CD14-positive monocyte (primary cell): Measurements from ENCODE around the gene MEF2D. TPM values are rescaled to one million over a fixed set of nuclear protein-coding genes. Genes with fewer than 3 reads are reported as not detected.
A peak's percentile ranks its signal among the peaks of the same experiment; 100 is the strongest.

Experiments used
- DNase-seq, 3 donors: peaks; one replicate each; pipeline ENCODE4 v3.0.0-alpha.2; 2011 to 2022
- H2AFZ ChIP-seq: 2 replicates; pipeline ENCODE4 v1.6.0; 2012; ENCODE audit warnings: mild to moderate bottlenecking, low read depth, low read length, inconsistent platforms; ENCODE audit not compliant: insufficient read depth, poor library complexity, severe bottlenecking
- H3K27ac ChIP-seq, 2 donors: 1 replicate in 1 of 2; 2 replicates in 1 of 2; pipeline ENCODE4 v1.5.1; 2012 to 2013; ENCODE audit warnings: low read length in 2 of 2, control low read depth in 1 of 2, inconsistent platforms in 1 of 2, low read depth in 1 of 2, mild to moderate bottlenecking in 1 of 2
- H3K27me3 ChIP-seq, 2 donors: one replicate each; pipeline versions ENCODE4 v1.6.0 to v1.6.1; 2011 to 2013; ENCODE audit warnings: low read length in 2 of 2; ENCODE audit not compliant: control insufficient read depth in 2 of 2, insufficient read depth in 2 of 2
- H3K36me3 ChIP-seq, 2 donors: replicated peaks in 1 of 2; 1 replicate in 1 of 2; 2 replicates in 1 of 2; pipeline versions ENCODE4 v1.5.1 to v1.6.1; 2012 to 2013; ENCODE audit warnings: low read length in 2 of 2, control low read depth in 1 of 2, inconsistent platforms in 1 of 2, mild to moderate bottlenecking in 1 of 2; ENCODE audit not compliant: insufficient read depth in 2 of 2, control insufficient read depth in 1 of 2
- H3K4me1 ChIP-seq, 2 donors: 1 replicate in 1 of 2; 2 replicates in 1 of 2; pipeline versions ENCODE4 v1.5.1 to v1.6.1; 2012 to 2013; ENCODE audit warnings: low read length in 2 of 2, control low read depth in 1 of 2, inconsistent platforms in 1 of 2, mild to moderate bottlenecking in 1 of 2, moderate library complexity in 1 of 2; ENCODE audit not compliant: insufficient read depth in 2 of 2, control insufficient read depth in 1 of 2
- H3K4me2 ChIP-seq: replicated peaks from 2 replicates; pipeline ENCODE3; 2012; ENCODE audit warnings: low read length, moderate library complexity, mild to moderate bottlenecking; ENCODE audit not compliant: poor library complexity, severe bottlenecking; ENCODE audit errors: extremely low read depth
- H3K4me3 ChIP-seq, 3 experiments: fragments of 200-600 bp in 1 of 3; sonication (generic) in 1 of 3; replicated peaks in 1 of 3; 1 replicate in 2 of 3; 2 replicates in 1 of 3; pipeline ENCODE4 v1.5.1; 2011 to 2013; ENCODE audit warnings: low read length in 3 of 3, mild to moderate bottlenecking in 3 of 3, control low read depth in 2 of 3, low read depth in 2 of 3, inconsistent platforms in 1 of 3, moderate library complexity in 1 of 3
- H3K79me2 ChIP-seq: 2 replicates; pipeline ENCODE4 v1.6.0; 2012; ENCODE audit warnings: mild to moderate bottlenecking, control low read depth, inconsistent platforms, low read length, moderate library complexity; ENCODE audit not compliant: insufficient read depth
- H3K9ac ChIP-seq: 2 replicates; pipeline ENCODE4 v1.6.0; 2017; ENCODE audit warnings: low read length, mild to moderate bottlenecking; ENCODE audit not compliant: insufficient read depth, poor library complexity, severe bottlenecking
- H3K9me3 ChIP-seq, 2 donors: replicated peaks in 1 of 2; 1 replicate in 1 of 2; 2 replicates in 1 of 2; pipeline versions ENCODE4 v1.5.1 to v1.6.1; 2012 to 2013; ENCODE audit warnings: low read length in 2 of 2, control low read depth in 1 of 2; ENCODE audit not compliant: control insufficient read depth in 1 of 2, insufficient read depth in 1 of 2
- H4K20me1 ChIP-seq: 2 replicates; pipeline ENCODE4 v1.6.0; 2012; ENCODE audit warnings: mild to moderate bottlenecking, low read length, control low read depth, moderate library complexity; ENCODE audit not compliant: insufficient read depth
- H3K27ac Mint-ChIP-seq, 7 donors: one replicate each; pipeline ENCODE4 v1.8.0; 2020; ENCODE audit warnings: mild to moderate bottlenecking in 7 of 7, mixed read lengths in 7 of 7, moderate library complexity in 6 of 7, inconsistent platforms in 2 of 7
- H3K27me3 Mint-ChIP-seq, 3 donors: one replicate each; pipeline ENCODE4 v1.8.0; 2021 to 2022; ENCODE audit warnings: low read depth in 3 of 3, mild to moderate bottlenecking in 3 of 3, mixed read lengths in 3 of 3, moderate library complexity in 3 of 3, inconsistent platforms in 1 of 3
- H3K36me3 Mint-ChIP-seq, 2 donors: one replicate each; pipeline ENCODE4 v1.8.0; 2020; ENCODE audit warnings: mixed read lengths in 2 of 2, inconsistent platforms in 1 of 2, mild to moderate bottlenecking in 1 of 2
- H3K4me1 Mint-ChIP-seq: one replicate; pipeline ENCODE4 v1.8.0; 2020; ENCODE audit warnings: mild to moderate bottlenecking, mixed read lengths
- H3K4me3 Mint-ChIP-seq, 2 donors: one replicate each; pipeline ENCODE4 v1.8.0; 2020; ENCODE audit warnings: mild to moderate bottlenecking in 2 of 2, mixed read lengths in 2 of 2, moderate library complexity in 1 of 2
- H3K9me3 Mint-ChIP-seq, 7 donors: one replicate each; pipeline ENCODE4 v1.8.0; 2020 to 2022; ENCODE audit warnings: mixed read lengths in 7 of 7, mild to moderate bottlenecking in 6 of 7, moderate library complexity in 6 of 7, inconsistent platforms in 2 of 7
- CTCF ChIP-seq: fragments of 200-600 bp; IDR thresholded peaks from one replicate; pipeline ENCODE4 v1.8.0; 2022; ENCODE audit warnings: antibody characterized with exemption, mild to moderate bottlenecking
- WGBS: methylation state at CpG from one replicate; pipeline ENCODE4 v1.1.5; 2013; ENCODE audit warnings: missing lambda C conversion rate; ENCODE audit not compliant: insufficient coverage; 5-methylcytosine and 5-hydroxymethylcytosine counted together
- intact Hi-C, 2 donors: fragments of 100-400 bp; cut with micrococcal nuclease; formaldehyde crosslinking; loops; one replicate each; pipeline versions ENCODE4 v1.15.0 to v1.15.1; 2023
- polyA plus RNA-seq, 3 donors: library from polyadenylated mRNA; depleted of rRNA in 1 of 3; unstranded in 2 of 3; stranded (reverse) in 1 of 3; fragments of 300-500 nt in 2 of 3; fragments of >200 nt in 1 of 3; fragmentation: Illumina TruSeq in 2 of 3; gene quantifications; 1 replicate in 2 of 3; 2 replicates in 1 of 3; pipeline ENCODE4 v1.2.3, GENCODE V29; 2012 to 2021

The MEF2D gene
- polyA plus RNA-seq, 3 donors, result 4.5 to 66.4 (median 8.0) TPM

GRCh38 chr1:156510709-156511108, 10.1 kb upstream of the MEF2D start:
- 96% methylated on average over 3 of the region's 13 CpGs for WGBS
- Histone ChIP-seq H3K9me3 (no peaks in the 10 kb centered on the region), H3K4me2 (no peak overlapping the region), H3K27ac (peak overlapping the region in 1 of 2 donors; percentile 2), H3K27me3 (no peaks in the 10 kb centered on the region), H4K20me1 (no peaks in the 10 kb centered on the region), H3K79me2 (peaks cover 13% of the 10 kb centered on the region), H3K36me3 (no peaks in the 10 kb centered on the region), H2AFZ (no peak overlapping the region), H3K4me1 (peaks cover 36 to 75% of the 10 kb centered on the region in 2 donors), H3K9ac (no peak overlapping the region), H3K4me3 (no peak overlapping the region)
- intact Hi-C loops, result no loop called here
- no peak for TF ChIP-seq CTCF
- H3K27me3 Mint-ChIP-seq, result peaks cover 0 to 7% (median 2%) of the 10 kb centered on the region in 3 donors
- H3K9me3 Mint-ChIP-seq, result peaks cover 0 to 2% (median 0%) of the 10 kb centered on the region in 7 donors
- peak overlapping the region in 1 of 2 donors; percentile 39 for H3K4me3 Mint-ChIP-seq
- H3K4me1 Mint-ChIP-seq, result peaks cover 65% of the 10 kb centered on the region
- no peak for DNase-seq
- H3K27ac Mint-ChIP-seq, result peak overlapping the region; percentile 12 to 89 (median 44)
- H3K36me3 Mint-ChIP-seq, result no peaks in the 10 kb centered on the region

DNA sequence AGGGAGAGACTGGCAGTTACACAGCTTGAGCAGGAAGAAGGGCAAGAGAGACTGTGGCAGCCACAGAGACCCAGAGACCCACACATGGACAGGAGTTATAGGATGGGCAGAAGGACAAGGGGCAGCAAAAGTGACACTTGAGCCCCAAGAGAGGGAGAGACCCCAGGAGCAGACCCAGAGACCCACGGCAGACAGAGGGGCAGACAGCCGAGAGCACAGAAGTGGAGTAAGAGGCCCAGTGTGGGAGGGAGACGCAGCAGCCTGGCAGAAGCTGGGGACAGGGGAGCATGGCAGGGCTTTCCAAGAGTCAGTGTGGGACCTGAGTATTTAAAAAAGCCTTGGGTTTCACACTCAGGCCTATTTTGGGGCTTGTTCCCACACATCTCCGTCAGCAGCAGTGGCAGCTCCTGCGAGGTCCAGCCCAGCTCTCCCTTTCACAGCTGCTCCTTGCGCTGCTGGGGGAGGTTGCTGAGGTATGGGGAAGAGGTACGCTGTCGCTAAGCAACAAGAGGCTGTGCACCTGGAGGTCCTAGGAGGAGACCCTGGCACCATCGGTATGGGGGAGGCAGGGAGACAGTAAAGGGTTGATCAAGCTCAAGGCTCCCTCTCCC, 9.0 kb upstream of the MEF2D start:
- peaks cover 16% of the 10 kb centered on the region for H3K79me2 ChIP-seq
- DNase-seq, result no peak
- WGBS, result 88% methylated on average over 2 of the region's 9 CpGs
- H3K9ac ChIP-seq, result peak overlapping the region; percentile 23
- H3K4me1 Mint-ChIP-seq, result peaks cover 63% of the 10 kb centered on the region
- H3K4me1 ChIP-seq, result peaks cover 43 to 74% of the 10 kb centered on the region in 2 donors
- H4K20me1 ChIP-seq, result no peaks in the 10 kb centered on the region
- no peak overlapping the region for H3K4me2 ChIP-seq
- peak overlapping the region in 1 of 2 donors; percentile 86 for H3K27ac ChIP-seq
- no peak overlapping the region for H2AFZ ChIP-seq
- H3K4me3 Mint-ChIP-seq, result peak overlapping the region in 1 of 2 donors; percentile 32
- intact Hi-C loops, result loop anchor here in 1 of 2 donors (5.0 to 10.0 kb wide), 2 partner anchors 52 to 215 kb away; partner anchors contain the start of genes ISG20L2 and METTL25B
- peaks cover 0 to 2% (median 0%) of the 10 kb centered on the region in 7 donors for H3K9me3 Mint-ChIP-seq
- no peaks in the 10 kb centered on the region for H3K9me3 ChIP-seq
- no peak overlapping the region for H3K4me3 ChIP-seq
- peak overlapping the region; percentile 92 to 98 (median 94) for H3K27ac Mint-ChIP-seq
- no peaks in the 10 kb centered on the region for H3K27me3 ChIP-seq
- no peaks in the 10 kb centered on the region for H3K36me3 ChIP-seq
- no peak for TF ChIP-seq CTCF
- H3K36me3 Mint-ChIP-seq, result no peaks in the 10 kb centered on the region
- H3K27me3 Mint-ChIP-seq, result peaks cover 0 to 5% (median 2%) of the 10 kb centered on the region in 3 donors
